Lower lobe of right lung (tissue), 2 donors: Measurements from ENCODE around the gene HMGN1. TPM values are rescaled to one million over a fixed set of nuclear protein-coding genes. Genes with fewer than 3 reads are reported as not detected.
"Not testable (repeated sequence)": the region's sequence is repeated elsewhere in the genome, so short reads cannot be mapped to it uniquely, and the experiment has no call there.

Source experiments
- ATAC-seq, 2 donors: fragments of 200-7000 bp; cut with Tn5 transposase; one replicate each; pipeline ENCODE4 v1.9.1; 2020 to 2022; ENCODE audit warnings: mild to moderate bottlenecking in 2 of 2, moderate library complexity in 2 of 2
- DNase-seq: peaks from one replicate; pipeline ENCODE4 v3.0.0-alpha.2; 2020
- H3K27ac ChIP-seq: fragments of 200-600 bp; one replicate; pipeline ENCODE4 v1.8.0; 2022
- H3K27me3 ChIP-seq: fragments of 200-600 bp; one replicate; pipeline ENCODE4 v1.8.0; 2022; ENCODE audit warnings: low read depth
- H3K36me3 ChIP-seq: fragments of 200-600 bp; one replicate; pipeline ENCODE4 v1.8.0; 2022; ENCODE audit warnings: mild to moderate bottlenecking
- H3K4me1 ChIP-seq: fragments of 200-600 bp; one replicate; pipeline ENCODE4 v1.8.0; 2022
- H3K4me3 ChIP-seq: fragments of 200-600 bp; one replicate; pipeline ENCODE4 v1.8.0; 2022; ENCODE audit warnings: mild to moderate bottlenecking
- H3K9me3 ChIP-seq: fragments of 200-600 bp; one replicate; pipeline ENCODE4 v1.8.0; 2022
- CTCF ChIP-seq: fragments of 200-600 bp; IDR thresholded peaks from one replicate; pipeline ENCODE4 v1.8.0; 2022; ENCODE audit warnings: antibody characterized with exemption, mild to moderate bottlenecking
- intact Hi-C: fragments of 100-400 bp; cut with DNase I; formaldehyde crosslinking; loops from one replicate; pipeline ENCODE4 v1.11.0; 2022
- total RNA-seq: library from RNA; stranded (reverse); fragmentation: NEBNext Ultra II Directional; extraction: Animal tissue kit (Norgen Biotek cat#: 25700); gene quantifications from one replicate; pipeline ENCODE4 v1.2.1, GENCODE V29; 2021
- donor health status: DM: no; HTN: yes; CAD: no; lungs with severe emphysema.

HMGN1 gene
- total RNA-seq, 1 donor from 2014 or later: 139 TPM

GRCh38 chr21:39384674-39385298, 35.9 kb upstream of the HMGN1 start:
- peak overlapping the region; percentile 64 for H3K27ac ChIP-seq
- H3K27me3 ChIP-seq: no peaks in the 10 kb centered on the region
- DNase-seq (no peak), ATAC-seq (no peak)
- no peak overlapping the region for H3K4me3 ChIP-seq
- intact Hi-C loops: no loop called here
- no peak for TF ChIP-seq CTCF
- H3K9me3 ChIP-seq: no peaks in the 10 kb centered on the region
- no peaks in the 10 kb centered on the region for H3K36me3 ChIP-seq
- peaks cover 46% of the 10 kb centered on the region for H3K4me1 ChIP-seq

GRCh38 chr21:39382096-39382495, 33.2 kb upstream of the HMGN1 start:
- H3K27ac ChIP-seq, DNase-seq, H3K27me3 ChIP-seq, H3K36me3 ChIP-seq, ATAC-seq, H3K4me3 ChIP-seq, intact Hi-C loops, H3K9me3 ChIP-seq: not testable (repeated sequence)
- peaks cover 32% of the 10 kb centered on the region for H3K4me1 ChIP-seq

- DNase-seq: no peak
Observed at GRCh38 chr21:39381009-39381408, 32.1 kb upstream of the HMGN1 start.

GRCh38 chr21:39379986-39380891, 31.4 kb upstream of the HMGN1 start:
- DNase-seq (peak; percentile 98), ATAC-seq (peak; percentile 100)
- Histone ChIP-seq H3K27me3 (no peaks in the 10 kb centered on the region), H3K4me3 (peak overlapping the region; percentile 79), H3K27ac (peak overlapping the region; percentile 93), H3K4me1 (peaks cover 14% of the 10 kb centered on the region), H3K9me3 (no peaks in the 10 kb centered on the region), H3K36me3 (no peaks in the 10 kb centered on the region)
- intact Hi-C loops: no loop called here
- no peak for TF ChIP-seq CTCF

More at GRCh38 chr21:39381009-39381408, 32.1 kb upstream of the HMGN1 start:
- Histone ChIP-seq H3K27ac (peak overlapping the region; percentile 93), H3K9me3 (no peaks in the 10 kb centered on the region), H3K4me3 (peak overlapping the region; percentile 79), H3K4me1 (peaks cover 21% of the 10 kb centered on the region), H3K27me3 (no peaks in the 10 kb centered on the region), H3K36me3 (no peaks in the 10 kb centered on the region)
- no peak for TF ChIP-seq CTCF
- intact Hi-C loops: no loop called here
- peak in 1 of 2 donors; percentile 1 for ATAC-seq

GRCh38 chr21:39377444-39378050, 28.7 kb upstream of the HMGN1 start:
- Histone ChIP-seq H3K27ac (no peak overlapping the region), H3K9me3 (no peaks in the 10 kb centered on the region), H3K4me3 (no peak overlapping the region), H3K36me3 (no peaks in the 10 kb centered on the region), H3K27me3 (no peaks in the 10 kb centered on the region), H3K4me1 (peaks cover 14% of the 10 kb centered on the region)
- intact Hi-C loops: no loop called here
- no peak for ATAC-seq
- TF ChIP-seq CTCF: no peak
- no peak for DNase-seq
